Measurements from ENCODE around the gene PARD3B.

PARD3B gene

GRCh38 chr2:205220559-205220958 lies 675.3 kb downstream of the PARD3B start:
- no peak for DNase-seq (ENCODE audit: low read depth in 1 of 2, low spot score in 1 of 2)

DNA sequence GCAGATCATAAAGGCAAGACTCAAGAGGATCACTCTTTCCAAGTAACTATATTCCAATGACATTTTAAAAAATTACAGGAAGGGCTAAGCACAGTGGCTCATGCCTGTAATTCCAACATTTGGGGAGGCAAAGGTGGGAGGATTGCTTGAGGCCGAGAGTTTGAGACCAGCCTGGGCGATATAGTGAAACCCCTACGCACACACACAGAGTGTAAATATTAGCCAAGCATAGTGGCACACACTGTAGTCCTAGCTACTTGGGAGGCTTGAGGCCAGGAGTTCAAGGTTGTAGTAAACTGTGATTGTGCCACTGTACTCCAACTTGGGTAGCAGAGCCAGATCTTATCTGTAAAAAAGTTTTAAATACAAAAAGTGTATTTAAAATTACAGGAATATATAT lies 686.8 kb downstream of the PARD3B start:
- DNase-seq (ENCODE audit: low read depth in 1 of 2, low spot score in 1 of 2) = no peak

DNA sequence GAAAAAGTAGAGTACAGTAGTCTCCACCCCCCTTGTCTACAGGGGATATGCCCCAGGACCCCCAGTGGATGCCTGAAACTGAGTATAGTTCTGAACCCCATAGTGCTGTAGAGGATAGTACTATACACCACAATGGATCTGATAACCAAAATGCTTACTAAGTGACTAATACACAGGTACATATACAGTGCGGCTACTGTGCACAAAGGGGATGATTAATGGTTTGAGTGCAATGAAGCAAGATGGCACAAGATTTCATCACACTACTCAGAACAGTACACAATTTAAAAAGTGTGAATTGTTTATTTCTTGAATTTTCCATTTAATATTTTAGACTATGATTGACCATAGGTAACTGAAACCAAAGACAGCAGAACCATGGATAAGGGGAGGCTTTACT lies 690.2 kb downstream of the PARD3B start:
- no peak for DNase-seq (ENCODE audit: low read depth in 1 of 2, low spot score in 1 of 2)

GRCh38 chr2:205237524-205237923 lies 692.2 kb downstream of the PARD3B start:
- no peak for DNase-seq (ENCODE audit: low read depth in 1 of 2, low spot score in 1 of 2)

DNA sequence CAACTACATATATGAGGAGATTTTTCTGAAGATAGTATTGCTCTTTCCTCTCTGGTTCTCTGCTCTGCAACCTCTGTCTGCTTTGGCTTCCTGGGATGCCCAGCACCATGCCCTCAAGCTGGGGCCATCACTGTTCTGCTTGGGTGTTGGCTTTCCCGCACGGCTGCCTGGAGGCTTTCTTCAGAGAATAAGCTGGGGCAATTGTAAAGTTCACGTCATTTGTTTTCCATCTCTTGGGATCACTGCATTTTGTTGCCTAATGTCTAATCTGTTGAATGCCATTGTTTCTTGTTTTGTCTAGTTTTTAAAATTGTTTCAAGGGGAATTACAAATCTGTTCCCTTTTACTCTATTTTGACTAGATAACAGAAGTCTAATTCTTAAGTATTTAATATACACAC lies 699.7 kb downstream of the PARD3B start:
- no peak for DNase-seq (ENCODE audit: low read depth in 1 of 2, low spot score in 1 of 2)

- DNase-seq (ENCODE audit: low read depth in 1 of 2, low spot score in 1 of 2) = no peak
Observed at GRCh38 chr2:205245652-205246051, 700.4 kb downstream of the PARD3B start.

GRCh38 chr2:205259121-205259520 lies 713.8 kb downstream of the PARD3B start:
- no peak for DNase-seq (ENCODE audit: low read depth in 1 of 2, low spot score in 1 of 2)

DNA sequence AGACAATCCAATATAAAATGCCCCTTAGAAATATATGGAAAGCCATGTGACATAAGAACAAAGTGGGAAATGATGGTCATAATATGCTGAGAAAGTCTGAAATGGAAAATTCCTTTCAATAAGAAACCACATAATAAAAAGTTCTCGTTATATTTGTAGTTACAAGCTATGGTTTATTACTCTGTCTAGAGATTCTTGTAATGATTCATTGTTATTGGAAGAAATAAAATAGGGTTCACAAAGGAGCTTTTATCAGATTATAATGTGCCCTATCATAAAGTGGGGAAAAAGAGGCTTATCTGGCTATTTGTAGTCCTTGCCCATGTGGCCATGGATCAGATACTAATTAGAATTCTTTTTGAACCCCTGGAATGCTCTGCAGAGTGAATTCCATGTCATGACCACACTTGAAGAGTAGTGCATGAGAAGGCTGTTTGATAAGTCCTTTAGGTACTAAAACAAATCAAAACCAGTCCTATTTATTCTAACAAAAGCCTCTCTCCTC lies 716.3 kb downstream of the PARD3B start:
- no peak for DNase-seq (ENCODE audit: low read depth in 1 of 2, low spot score in 1 of 2)

DNA sequence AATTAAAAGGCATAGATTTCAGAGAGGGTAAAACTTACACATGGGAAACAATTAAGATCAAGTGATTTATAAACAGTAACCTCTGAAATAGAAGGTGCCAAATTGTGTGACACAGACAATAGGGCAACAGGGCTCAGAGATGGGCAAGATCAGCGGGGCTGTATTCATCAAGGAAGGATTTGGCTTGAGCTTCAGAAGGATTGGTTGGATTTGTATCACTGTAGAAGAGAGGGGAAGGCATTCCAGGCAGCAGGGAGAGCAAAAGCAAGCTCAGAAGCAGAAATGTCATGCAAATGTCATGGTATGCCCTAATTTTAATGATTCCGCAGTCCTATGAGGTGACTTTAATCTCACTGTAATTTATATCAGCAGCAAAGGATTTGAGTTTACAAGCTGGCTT lies 722.0 kb downstream of the PARD3B start:
- no peak for DNase-seq (ENCODE audit: low read depth in 1 of 2, low spot score in 1 of 2)

- DNase-seq (ENCODE audit: low read depth in 1 of 2, low spot score in 1 of 2) = no peak
Observed at GRCh38 chr2:205270689-205271088, 725.4 kb downstream of the PARD3B start.

- DNase-seq (ENCODE audit: low read depth in 1 of 2, low spot score in 1 of 2) = no peak
Observed at GRCh38 chr2:205273148-205273547, 727.9 kb downstream of the PARD3B start.

DNA sequence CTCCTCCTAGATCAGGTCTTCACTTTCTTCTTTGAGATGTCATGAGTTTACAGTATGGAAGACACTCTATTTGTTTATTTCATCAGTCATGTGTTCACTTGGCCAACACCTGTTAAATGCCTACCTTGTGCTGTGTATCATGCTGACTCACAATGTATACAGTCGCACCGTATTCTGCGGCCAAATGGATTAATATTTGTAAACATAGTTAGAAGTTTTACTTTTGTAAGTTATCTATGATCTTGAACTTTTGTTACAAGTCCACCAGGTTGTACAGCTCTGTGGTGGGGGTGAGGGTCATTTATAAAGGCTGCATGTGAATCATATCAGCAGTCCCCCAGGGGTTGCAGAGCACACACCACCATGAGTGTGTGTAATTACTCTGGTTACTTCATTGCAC lies 728.4 kb downstream of the PARD3B start:
- no peak for DNase-seq (ENCODE audit: low read depth in 1 of 2, low spot score in 1 of 2)

DNA sequence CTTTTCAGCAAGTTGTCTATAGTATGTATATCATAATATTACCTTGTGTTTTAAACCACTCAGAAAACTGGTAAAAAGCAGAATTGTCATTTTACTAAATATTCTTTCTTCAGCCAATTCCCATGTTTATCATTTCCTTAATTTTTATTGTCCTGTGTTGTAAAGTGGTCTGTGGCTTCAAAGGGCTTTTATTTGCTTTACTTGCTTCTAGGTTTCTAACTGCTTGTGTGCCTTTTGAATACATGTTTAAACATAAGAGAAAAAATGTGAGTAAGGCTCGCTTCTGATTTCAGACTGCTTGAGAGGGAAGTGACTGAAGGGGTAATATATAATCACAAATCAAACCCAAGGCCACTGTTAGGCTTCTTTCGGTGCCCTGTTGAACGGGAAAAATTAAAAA lies 729.5 kb downstream of the PARD3B start:
- no peak for DNase-seq (ENCODE audit: low read depth in 1 of 2, low spot score in 1 of 2)

GRCh38 chr2:205276116-205276777 lies 731.0 kb downstream of the PARD3B start:
- no peak for DNase-seq (ENCODE audit: low read depth in 1 of 2, low spot score in 1 of 2)

DNA sequence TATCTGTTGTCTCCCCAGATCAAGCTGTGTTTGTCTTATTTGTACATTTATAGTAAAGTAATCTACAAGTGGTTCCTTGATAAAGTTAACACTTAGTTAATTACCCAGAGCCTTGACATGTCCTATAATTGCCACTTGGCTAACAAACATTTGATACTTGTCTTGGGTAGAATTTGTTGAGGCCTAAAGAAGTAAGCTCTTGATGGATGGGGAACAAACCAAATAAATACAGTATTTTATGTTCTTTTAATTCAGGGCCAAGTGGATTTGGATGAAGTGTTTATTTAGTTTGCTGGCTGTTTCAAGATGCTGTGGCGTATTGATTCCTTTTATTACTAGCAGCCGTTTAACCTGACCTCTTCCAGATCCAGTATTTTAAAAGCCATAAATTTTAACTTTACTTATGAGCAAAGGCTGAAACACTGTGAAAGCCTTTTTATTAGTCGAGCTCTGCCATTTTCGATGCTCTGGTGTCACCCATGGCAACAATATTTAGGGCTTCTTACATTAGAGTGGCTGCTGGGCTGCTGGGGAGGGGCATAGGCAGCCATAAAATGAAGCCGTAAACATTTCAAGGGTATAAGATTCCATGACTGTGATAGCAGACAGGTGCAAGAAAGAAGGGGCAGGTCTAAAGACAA lies 735.4 kb downstream of the PARD3B start:
- DNase-seq (ENCODE audit: low read depth in 1 of 2, low spot score in 1 of 2) = no peak

DNA sequence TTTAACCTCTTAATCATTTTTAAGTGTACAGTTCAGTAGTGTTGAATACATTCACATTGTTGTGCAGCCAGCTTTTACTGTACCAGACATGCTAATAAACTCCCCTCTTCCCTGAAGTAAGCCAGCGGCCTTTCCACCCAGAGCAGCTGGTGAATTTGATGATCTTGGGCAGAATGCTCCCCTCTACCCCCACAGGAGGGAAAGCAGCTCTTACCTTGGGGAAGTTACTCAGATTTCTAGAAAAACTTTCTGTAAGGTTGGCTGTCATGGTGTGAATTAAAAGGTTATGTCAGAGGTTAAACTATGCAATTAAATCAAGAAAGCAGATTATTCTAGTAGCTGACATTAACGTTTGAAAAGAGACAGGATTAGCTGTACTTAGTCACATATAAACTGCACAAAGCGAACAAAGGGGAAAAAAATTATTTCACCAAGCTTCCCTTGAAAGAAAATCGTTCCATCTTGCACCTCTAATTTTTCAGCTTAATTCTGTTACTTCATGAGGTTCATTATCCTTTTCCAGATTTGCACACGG lies 738.5 kb downstream of the PARD3B start:
- DNase-seq (ENCODE audit: low read depth in 1 of 2, low spot score in 1 of 2) = no peak

GRCh38 chr2:205284334-205284733 lies 739.1 kb downstream of the PARD3B start:
- no peak for DNase-seq (ENCODE audit: low read depth in 1 of 2, low spot score in 1 of 2)

GRCh38 chr2:205287316-205287715 lies 742.0 kb downstream of the PARD3B start:
- DNase-seq (ENCODE audit: low read depth in 1 of 2, low spot score in 1 of 2) = no peak

GRCh38 chr2:205288686-205289085 lies 743.4 kb downstream of the PARD3B start:
- DNase-seq (ENCODE audit: low read depth in 1 of 2, low spot score in 1 of 2) = no peak

DNA sequence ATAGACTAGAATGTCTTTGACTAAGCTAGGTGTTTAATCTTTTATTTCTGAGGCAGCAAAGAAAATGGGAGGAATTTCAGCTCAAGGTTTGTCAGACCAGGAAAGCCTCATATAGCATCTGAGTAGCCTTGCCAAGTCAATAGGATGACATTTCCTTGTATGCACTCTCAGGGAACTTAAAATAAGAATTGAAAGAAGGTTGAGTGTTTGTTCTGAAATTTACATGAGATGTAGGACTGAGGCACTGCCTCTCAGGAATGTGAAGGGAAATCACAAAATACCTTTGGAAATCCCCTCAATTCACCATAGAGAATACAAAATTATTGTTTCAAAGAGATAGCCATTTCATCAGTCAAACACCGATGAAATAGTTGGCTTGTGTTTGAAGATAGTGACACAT lies 745.0 kb downstream of the PARD3B start:
- no peak for DNase-seq (ENCODE audit: low read depth in 1 of 2, low spot score in 1 of 2)

DNA sequence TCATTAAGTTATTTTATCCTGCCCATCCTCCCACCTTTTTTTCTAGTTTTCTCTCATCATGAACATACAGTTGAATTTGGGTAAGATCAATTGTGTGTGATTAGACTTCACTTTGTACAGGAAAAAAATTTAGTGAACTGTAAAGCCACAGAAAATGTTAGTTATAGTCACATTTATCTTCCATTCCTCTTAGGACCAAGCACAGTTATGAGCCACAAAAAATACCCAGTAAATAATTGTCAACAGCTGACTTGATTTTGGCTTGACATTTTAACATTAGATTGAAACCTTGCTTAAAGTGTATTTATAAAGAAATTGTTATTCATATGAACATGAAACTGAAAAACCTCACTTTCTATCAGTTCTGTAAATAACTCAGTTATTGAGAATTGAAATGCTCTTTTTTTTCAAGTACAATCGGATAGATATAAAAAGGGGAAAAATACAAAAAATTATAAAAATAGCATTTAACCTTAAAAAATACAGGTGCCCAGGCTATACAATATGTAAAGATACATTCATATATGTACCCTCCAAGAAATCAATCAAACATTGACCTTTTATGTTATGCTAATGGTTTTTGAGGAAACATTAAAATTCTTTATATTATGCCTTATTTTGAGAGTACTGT lies 747.5 kb downstream of the PARD3B start:
- no peak for DNase-seq (ENCODE audit: low read depth in 1 of 2, low spot score in 1 of 2)

DNA sequence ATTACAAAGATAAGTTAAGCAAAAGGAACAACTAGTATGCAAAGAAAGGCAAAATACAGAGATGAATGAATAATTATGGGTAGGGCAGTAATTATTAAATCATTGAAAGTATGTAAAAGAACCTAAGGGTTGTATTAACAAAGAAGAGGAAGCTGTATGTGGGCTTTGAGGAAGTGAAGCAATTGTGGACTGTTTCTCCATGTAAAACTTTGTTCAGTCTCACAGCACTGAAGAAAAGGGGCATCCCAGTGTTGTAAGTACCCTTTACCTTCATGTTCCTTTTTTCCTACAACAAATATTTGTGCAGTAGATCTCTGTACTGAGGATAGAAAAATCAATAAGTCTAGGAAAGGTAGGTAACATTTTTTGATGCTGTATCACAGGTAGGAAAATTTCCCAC lies 748.3 kb downstream of the PARD3B start:
- no peak for DNase-seq (ENCODE audit: low read depth in 1 of 2, low spot score in 1 of 2)
